Activated CD4-positive, alpha-beta T cell treated with anti-CD3 and anti-CD28 coated beads, Interleukin-2, amount 50 U/mL, for 1 hour (primary cell): ENCODE measurements around the gene CRTC3.
"Not testable (repeated sequence)": the region's sequence is repeated elsewhere in the genome, so short reads cannot be mapped to it uniquely, and the experiment has no call there.

ENCODE experiments used
- DNase-seq: peaks from one replicate; pipeline ENCODE4 v3.0.0-alpha.2; 2020

The CRTC3 gene

DNA sequence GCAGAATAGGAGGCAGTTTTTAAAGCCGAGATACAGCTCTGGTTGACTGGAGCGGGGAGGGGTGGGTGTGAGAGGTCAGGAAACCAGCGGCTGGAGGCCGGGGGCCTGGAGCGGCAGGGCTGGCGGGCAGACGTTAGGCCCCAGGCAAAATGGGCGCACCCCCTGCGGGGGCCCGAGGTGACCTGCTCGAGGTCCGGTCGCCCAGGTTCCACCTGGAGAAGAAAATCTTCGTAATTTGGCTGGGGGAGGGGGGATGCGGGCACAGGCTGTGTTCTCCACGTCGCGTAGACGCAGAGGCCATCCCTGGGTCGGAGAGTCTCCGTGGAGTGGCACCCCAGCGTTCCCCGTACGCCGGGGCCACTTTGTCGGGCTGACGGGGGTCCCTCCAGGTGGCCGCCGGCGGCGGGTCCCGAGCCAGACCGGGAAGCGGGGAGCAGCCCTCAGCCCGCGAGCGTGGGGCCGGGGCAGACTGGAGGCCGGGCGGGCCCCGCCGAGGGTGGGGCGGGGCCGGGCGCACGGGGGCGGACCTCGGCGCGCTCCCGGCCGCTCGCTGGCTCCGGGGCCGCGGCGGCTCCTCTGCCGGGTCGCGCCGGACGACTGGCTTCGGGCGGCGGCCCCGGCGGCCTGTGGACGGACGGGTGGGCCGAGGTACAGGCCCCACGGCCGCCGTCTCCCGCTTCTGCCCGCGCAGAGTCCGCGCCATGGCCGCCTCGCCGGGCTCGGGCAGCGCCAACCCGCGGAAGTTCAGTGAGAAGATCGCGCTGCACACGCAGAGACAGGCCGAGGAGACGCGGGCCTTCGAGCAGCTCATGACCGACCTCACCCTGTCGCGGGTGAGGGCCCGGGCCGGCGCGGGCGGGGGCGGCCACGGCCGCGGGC, at the start of gene CRTC3:
TSS of gene CRTC3 (plus strand) at position 553 of the 879 bp plus-strand sequence. CDS start at position 702, 149 bp downstream.
- DNase-seq, result peak; percentile 55

DNA sequence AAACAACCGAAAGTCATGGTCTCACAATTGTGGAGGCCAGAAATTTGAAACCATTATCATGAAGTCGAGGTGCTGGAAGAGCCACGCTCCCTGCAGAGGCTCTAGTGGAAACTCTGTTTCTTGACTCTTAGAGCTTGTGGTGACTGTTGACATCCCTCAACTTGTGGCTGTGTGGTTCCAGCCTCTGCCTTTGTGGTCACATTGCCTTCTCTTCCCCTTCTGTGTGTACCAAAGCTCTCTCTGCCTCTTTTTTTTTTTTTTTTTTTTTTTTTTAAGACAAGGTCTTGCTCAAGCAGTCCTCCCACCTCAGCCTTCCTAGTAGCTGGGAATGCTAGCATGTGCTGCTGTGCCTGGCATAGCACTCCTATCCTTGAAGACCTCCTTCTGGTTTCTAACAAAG, 48.7 kb upstream of the CRTC3 start:
- peak; percentile 6 for DNase-seq

- DNase-seq, result peak; percentile 44
Observed at GRCh38 chr15:90482124-90483011, 47.4 kb upstream of the CRTC3 start.

DNA sequence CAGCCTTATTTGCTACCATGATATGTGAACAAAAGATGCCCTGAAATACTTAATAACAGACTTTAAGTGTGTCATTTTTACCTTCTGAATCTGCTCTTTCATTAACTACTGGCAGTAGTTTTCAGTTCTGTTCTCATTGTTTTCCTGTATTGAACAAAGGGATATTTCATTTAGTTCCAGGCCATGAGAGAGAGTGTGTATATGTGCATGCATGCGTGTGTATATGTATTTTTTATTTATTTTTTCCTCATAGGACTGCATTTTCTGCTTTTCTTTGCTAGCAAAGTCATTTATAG, 46.8 kb upstream of the CRTC3 start:
- no peak for DNase-seq

DNA sequence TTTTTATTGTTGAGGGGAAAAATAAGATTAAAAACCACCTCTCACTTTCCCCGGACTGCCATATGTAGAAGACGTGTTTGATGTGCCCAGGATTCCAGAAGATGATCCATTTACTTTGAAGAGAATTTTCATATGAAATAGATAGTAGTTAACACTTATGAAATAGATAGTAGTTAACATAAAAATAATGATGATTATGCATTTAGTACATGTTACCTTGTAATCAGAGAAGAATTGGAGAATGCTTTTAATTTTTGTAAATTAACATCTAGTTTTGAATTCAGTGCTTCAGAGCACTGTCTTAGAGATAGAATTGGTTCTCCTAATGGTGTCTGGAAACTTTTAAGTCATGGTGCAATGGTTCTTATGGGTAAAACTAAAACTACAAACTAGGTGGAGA, 46.1 kb upstream of the CRTC3 start:
- DNase-seq, result no peak

DNA sequence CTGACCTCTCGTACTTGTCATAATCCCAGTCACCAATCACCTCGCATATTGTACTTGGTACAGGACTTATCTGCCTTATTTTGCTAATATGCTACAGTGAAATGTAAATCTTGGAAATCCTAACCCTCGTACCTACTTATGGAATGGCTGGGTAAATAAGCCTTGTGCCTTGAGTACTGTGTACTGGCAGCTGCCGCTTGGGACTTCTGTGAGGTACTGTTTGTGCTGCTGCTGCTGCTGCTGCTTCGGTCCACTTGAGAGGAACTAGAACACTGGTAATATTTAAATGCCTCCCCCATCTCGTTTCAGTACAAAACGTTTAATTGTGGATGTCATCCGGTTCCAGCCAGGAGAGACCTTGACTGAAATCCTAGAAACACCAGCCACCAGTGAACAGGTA, 42.5 kb upstream of the CRTC3 start:
- no peak for DNase-seq

DNA sequence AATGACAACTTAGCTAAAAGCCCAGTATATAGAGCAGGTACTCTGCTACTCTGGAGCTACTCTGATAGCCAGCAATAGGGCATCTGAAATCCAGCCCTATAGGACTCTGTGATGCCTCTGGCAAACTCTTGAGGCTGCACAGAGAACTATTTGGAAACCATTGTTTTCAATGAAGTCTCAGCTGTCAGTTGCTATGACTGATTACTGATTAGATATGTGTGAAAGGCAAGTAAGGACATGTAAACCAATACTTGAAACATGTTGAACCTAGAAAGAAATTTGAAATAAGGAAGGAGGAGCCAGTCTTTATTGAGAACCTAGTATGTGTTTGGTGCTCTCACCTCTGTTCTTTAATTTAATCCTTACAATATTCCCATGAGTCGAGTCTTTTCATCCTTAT, 40.2 kb upstream of the CRTC3 start:
- DNase-seq, result no peak

DNA sequence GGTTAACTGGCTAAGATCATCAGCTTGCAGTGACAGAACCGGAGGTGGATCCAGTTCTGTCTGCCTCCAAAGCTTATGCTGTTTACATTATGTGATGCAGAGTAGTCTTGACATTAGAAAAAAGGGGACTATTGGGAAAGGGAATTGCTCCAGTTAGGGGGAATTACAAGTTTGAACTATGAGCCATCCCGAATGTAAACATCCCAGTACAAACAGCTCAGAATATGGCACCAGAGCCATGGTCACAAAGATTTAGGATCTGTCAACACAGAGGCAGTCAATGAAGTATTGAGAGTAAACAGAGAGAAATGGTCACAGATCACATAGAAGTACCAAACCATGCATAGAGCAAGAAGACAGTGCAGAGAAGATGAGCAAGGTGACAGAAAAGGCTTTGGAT, 39.8 kb upstream of the CRTC3 start:
- no peak for DNase-seq

DNA sequence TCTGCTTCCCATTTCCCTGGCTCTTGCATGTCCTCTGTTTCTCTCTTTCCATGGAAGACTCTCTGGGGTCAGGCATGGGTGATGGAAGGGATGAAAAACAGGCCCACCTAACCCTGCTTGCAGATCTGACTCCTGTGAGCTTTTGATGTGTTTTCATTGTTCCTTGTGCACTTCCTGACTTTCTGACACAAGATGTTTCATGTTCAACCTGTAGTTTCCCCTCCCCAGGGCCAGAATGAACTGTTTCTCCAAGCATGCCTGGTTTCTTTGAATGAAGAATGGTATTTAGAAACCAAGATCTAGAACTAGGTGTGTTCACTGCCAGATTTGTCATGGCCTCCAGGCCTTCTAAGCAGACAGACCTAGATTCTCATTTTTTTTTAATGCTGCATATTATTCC, 36.1 kb upstream of the CRTC3 start:
- DNase-seq, result no peak

GRCh38 chr15:90495067-90495466, 34.7 kb upstream of the CRTC3 start:
- DNase-seq, result no peak

DNA sequence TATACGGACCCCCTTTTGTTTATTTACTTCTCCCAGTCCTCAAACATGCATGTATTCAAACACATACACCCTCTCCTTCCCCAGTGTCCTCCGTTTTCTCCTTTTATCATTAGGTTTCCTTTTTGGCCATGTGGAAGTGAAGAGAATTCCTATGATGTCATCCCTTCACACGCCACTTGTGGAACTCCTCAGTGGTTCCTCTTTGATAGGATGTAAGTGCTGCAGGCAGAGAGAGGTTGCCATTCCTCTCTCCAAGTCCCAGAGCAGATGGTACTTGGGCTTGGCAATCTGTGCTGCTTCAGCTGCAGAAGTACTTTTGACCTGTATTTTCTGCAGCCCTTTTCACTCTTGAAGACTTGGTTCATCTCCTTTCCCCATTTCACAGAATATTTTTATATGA, 32.9 kb upstream of the CRTC3 start:
- DNase-seq, result no peak

DNA sequence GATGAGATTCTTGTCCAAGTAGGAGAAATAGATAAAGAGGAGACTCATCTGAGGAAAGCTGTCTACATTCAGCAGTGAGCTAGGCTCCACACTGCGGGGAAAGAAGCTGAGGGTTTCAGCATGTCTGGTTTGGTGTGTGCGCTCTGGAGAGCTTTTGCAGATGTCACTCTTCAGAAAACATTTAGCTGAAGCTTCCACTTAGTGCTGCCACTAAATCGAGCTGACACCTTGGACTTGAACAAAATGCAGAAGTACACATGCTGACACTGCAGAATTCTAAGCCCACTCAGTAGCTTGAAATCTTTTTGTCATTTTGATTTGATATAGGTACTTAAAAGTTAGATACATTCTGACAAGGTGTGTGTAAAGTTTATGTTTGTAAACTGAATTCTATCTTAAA, 32.3 kb upstream of the CRTC3 start:
- DNase-seq, result no peak

DNA sequence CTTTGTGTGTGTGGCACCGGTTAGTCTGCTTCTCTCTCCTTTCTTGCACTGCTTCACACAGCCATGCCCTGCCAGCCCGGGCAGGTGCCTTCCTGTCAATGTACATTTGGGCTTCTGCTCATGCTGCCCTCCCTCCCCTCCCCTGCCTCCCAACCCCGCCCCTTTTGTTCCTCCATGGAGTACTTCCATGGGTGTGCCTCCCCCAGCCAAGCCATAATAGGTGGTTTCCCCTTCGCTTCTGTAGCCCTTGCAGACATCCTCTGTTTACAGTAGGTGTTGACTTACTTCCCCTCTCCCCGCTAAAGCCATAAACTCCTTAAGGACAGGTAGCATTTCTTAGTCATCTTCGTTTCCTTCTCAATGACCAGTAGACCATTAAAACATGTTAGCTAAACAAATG, 31.8 kb upstream of the CRTC3 start:
- no peak for DNase-seq

DNA sequence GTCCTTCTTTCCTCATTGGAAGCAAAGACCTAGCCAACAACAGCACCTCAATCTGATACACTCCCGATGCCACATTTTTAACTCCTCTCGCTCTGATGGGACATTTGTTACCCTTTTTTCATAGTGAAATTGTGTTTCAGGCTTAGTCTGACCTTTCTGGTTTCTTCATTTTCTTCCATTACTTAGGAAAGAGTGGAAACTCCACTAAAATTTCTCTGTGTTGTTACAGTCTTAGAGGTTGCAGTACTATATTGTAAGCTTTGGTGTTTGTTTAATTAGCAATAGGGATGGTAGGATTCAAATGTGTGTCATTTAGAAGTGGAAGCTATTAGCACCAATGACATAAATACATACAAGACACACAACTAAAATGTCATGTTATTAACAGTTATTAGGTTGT, 29.6 kb upstream of the CRTC3 start:
- DNase-seq, result no peak

DNA sequence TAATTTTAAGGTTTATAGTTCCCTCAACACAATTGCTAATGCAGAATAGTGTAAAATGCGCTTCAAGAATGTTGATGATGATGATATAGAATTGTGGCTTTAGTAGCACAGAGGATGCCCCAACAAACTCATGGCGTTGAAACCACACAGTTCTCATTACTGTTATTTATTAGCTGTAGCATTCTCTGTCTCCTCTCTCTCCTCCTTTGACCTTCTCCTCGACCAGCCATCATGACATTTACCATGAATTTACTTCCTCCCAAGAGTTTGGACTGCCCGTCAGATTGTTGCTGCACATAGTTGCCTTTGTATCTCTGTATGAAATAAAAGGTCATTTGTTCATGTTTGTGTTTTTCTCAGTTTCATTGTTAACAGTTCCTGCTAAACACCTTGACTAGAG, 27.8 kb upstream of the CRTC3 start:
- no peak for DNase-seq

DNA sequence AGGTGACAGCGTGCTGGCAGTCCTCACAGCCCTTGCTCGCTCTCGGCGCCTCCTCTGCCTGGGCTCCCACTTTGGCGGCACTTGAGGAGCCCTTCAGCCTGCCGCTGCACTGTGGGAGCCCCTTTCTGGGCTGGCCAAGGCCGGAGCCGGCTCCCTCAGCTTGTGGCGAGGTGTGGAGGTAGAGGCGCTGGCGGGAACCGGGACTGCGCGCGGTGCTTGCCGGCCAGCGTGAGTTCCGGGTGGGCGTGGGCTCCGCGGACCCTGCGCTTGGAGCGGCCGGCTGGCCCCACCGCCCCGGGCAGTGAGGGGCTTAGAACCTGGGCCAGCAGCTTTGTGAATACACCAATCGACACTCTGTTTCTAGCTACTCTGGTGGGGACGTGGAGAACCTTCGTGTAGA, 18.9 kb upstream of the CRTC3 start:
- not testable (repeated sequence) for DNase-seq

GRCh38 chr15:90511211-90511618, 18.5 kb upstream of the CRTC3 start:
- DNase-seq, result not testable (repeated sequence)

GRCh38 chr15:90512276-90512675, 17.4 kb upstream of the CRTC3 start:
- no peak for DNase-seq

- no peak for DNase-seq
Observed at GRCh38 chr15:90512981-90513380, 16.7 kb upstream of the CRTC3 start.

DNA sequence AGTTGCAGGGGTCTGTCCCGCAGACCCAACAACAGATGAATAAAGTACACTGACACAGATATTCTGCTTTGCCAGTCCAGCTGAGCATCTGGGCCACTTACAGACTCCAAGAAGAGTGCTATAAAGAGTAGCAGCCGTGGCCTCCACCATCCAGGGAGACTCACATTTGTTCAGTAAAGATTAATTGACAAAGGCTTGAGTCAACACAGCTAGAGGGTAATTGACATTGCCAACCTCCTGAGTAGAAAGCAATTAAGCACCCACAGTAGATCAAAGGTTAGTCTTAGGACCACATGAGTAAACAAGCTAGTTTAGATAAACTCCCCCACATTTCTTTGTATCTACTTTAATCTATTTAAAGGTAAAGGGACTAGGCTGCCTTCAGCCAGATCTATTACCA, 16.3 kb upstream of the CRTC3 start:
- DNase-seq, result no peak

DNA sequence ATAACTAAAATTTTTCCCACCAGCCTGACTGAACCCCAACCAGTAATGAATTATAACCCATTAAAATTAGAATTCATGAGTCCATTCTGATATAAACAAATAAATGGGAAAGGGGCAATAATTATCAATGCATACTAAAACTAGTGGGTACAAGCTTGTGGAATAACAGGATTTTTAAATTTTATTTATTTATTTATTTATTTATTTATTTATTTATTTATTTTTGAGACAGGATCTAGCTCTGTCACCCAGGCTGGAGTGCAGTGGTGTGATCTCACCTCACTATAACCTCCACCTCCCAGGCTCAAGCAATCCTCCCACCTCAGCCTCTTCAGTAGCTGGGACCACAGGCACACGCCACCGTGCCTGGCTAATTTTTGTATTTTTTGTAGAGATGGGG, 15.8 kb upstream of the CRTC3 start:
- not testable (repeated sequence) for DNase-seq

- DNase-seq, result no peak
Observed at GRCh38 chr15:90519688-90520087, 10.0 kb upstream of the CRTC3 start.

DNA sequence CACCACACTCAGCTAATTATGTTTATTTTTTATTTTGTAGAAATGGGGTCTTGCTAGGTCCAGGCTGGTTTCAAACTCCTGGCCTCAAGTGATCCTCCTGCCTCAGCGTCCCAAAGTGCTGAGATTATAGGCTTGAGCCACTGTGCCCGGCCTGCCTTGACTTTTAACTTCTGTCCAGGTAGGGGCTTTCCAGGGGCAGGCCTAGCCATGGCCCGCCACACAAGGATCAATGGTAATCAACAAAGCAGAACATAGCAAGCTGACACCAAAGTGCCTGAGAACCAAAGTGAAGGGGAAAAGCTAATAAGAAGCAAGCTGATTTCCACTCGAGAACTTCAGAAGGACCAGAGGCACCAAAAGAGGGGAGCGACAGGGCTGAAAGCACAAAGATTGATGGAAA, 9.4 kb upstream of the CRTC3 start:
- DNase-seq, result no peak

- DNase-seq, result no peak
Observed at GRCh38 chr15:90523373-90523772, 6.3 kb upstream of the CRTC3 start.
